G401.6 (cell line): ENCODE measurements around the gene COL6A3.
"Not testable (repeated sequence)": the region's sequence is repeated elsewhere in the genome, so short reads cannot be mapped to it uniquely, and the experiment has no call there.

Experiments used
- FAIRE-seq: peaks from 2 replicates; lab custom pipeline; 2012; peaks lifted over from hg19 to GRCh38; lab: Jason Lieb, UNC

COL6A3 gene

GRCh38 chr2:237314681-237315080, 99.3 kb downstream of the COL6A3 start:
- FAIRE-seq = no peak

GRCh38 chr2:237314198-237314597, 99.8 kb downstream of the COL6A3 start:
- FAIRE-seq = no peak

- no peak for FAIRE-seq
These were observed 101.8 kb downstream of the COL6A3 start for GRCh38 chr2:237312021-237312755.

- no peak for FAIRE-seq
These were observed 103.3 kb downstream of the COL6A3 start for GRCh38 chr2:237310515-237311114.

- no peak for FAIRE-seq
These were observed 104.5 kb downstream of the COL6A3 start for GRCh38 chr2:237309416-237309815.

GRCh38 chr2:237309011-237309410, 105.0 kb downstream of the COL6A3 start:
- FAIRE-seq = no peak

- no peak for FAIRE-seq
These were observed 106.5 kb downstream of the COL6A3 start for GRCh38 chr2:237307474-237307873.

GRCh38 chr2:237306787-237307170, 107.2 kb downstream of the COL6A3 start:
- no peak for FAIRE-seq

GRCh38 chr2:237306083-237306786, 107.7 kb downstream of the COL6A3 start:
- FAIRE-seq = no peak

GRCh38 chr2:237305579-237305978, 108.4 kb downstream of the COL6A3 start:
- no peak for FAIRE-seq

GRCh38 chr2:237304763-237305514, 109.0 kb downstream of the COL6A3 start:
- no peak for FAIRE-seq

- FAIRE-seq = not testable (repeated sequence)
These were observed 110.7 kb downstream of the COL6A3 start for GRCh38 chr2:237303244-237303643.

GRCh38 chr2:237301595-237301994, 112.4 kb downstream of the COL6A3 start:
- no peak for FAIRE-seq

GRCh38 chr2:237300739-237301138, 113.2 kb downstream of the COL6A3 start:
- FAIRE-seq = no peak

GRCh38 chr2:237299906-237300305, 114.1 kb downstream of the COL6A3 start:
- FAIRE-seq = no peak

- FAIRE-seq = no peak
These were observed 115.5 kb downstream of the COL6A3 start for GRCh38 chr2:237298151-237299118.

GRCh38 chr2:237297421-237298150, 116.4 kb downstream of the COL6A3 start:
- no peak for FAIRE-seq

GRCh38 chr2:237296756-237297155, 117.2 kb downstream of the COL6A3 start:
- no peak for FAIRE-seq

- FAIRE-seq = no peak
These were observed 118.0 kb downstream of the COL6A3 start for GRCh38 chr2:237295889-237296480.

GRCh38 chr2:237294460-237294859, 119.5 kb downstream of the COL6A3 start:
- FAIRE-seq = no peak
